ENCODE measurements around the gene ADRA2C. TPM values are rescaled to one million over a fixed set of nuclear protein-coding genes. Genes with fewer than 3 reads are reported as not detected.

The ADRA2C gene
- total RNA-seq, 1 experiment from 2014 or later: not detected

GRCh38 chr4:3812211-3812934, 46.2 kb downstream of the ADRA2C start:
- H3K9ac ChIP-seq (ENCODE audit: low read length): no peak overlapping the region
- no peaks in the 10 kb centered on the region for H3K9me2 ChIP-seq (replicated peaks; ENCODE audit: low read length)
- H4K20me1 ChIP-seq (ENCODE audit: low read length): no peaks in the 10 kb centered on the region
- H3K27ac ChIP-seq (ENCODE audit: low read length): no peak overlapping the region
- H3K4me3 ChIP-seq (ENCODE audit: low read length): no peak overlapping the region
- no peaks in the 10 kb centered on the region for H3K79me2 ChIP-seq (ENCODE audit: low read length)
- intact Hi-C loops (cut with micrococcal nuclease): no loop called here
- CTCF ChIA-PET: no interaction called here
- no peaks in the 10 kb centered on the region for H3K9me3 ChIP-seq (ENCODE audit: low read length)
- H3K27me3 ChIP-seq (ENCODE audit: low read length): peaks cover 13% of the 10 kb centered on the region
- no peak for ATAC-seq
- H3K4me1 ChIP-seq (ENCODE audit: insufficient read depth, low read length): no peaks in the 10 kb centered on the region
- no peaks in the 10 kb centered on the region for H3K36me3 ChIP-seq (ENCODE audit: low read depth, low read length)
- DNase-seq: no peak
- no peak overlapping the region for H3K4me2 ChIP-seq (ENCODE audit: low read length)
- POLR2A ChIA-PET (ENCODE audit: unreplicated experiment): no interaction called here
- TF ChIP-seq EZH2 (IDR thresholded peaks at IDR 0.05; ENCODE audit: low read length, unreplicated experiment) (no peak), EZH2phosphoT487 (IDR thresholded peaks at IDR 0.05; ENCODE audit: borderline replicate concordance, low read length) (no peak), CTCF (conservative IDR thresholded peaks at IDR 0.05; ENCODE audit: low read depth, low read length) (no peak)
- no TSS peak for BruUV-seq (replicated peaks)
- no peak overlapping the region for H2AFZ ChIP-seq (ENCODE audit: low read length)
- no peaks in the 10 kb centered on the region for H3F3A ChIP-seq (ENCODE audit: low read length, unreplicated experiment)

- CTCF ChIA-PET: no interaction called here
- no peaks in the 10 kb centered on the region for H3K4me1 ChIP-seq (ENCODE audit: insufficient read depth, low read length)
- intact Hi-C loops (cut with micrococcal nuclease): no loop called here
- H3K4me2 ChIP-seq (ENCODE audit: low read length): no peak overlapping the region
- TF ChIP-seq EZH2 (IDR thresholded peaks at IDR 0.05; ENCODE audit: low read length, unreplicated experiment): no peak
- no peak for TF ChIP-seq EZH2phosphoT487 (IDR thresholded peaks at IDR 0.05; ENCODE audit: borderline replicate concordance, low read length)
- TF ChIP-seq CTCF (conservative IDR thresholded peaks at IDR 0.05; ENCODE audit: low read depth, low read length): no peak
- H3K9ac ChIP-seq (ENCODE audit: low read length): no peak overlapping the region
- peaks cover 3% of the 10 kb centered on the region; the same call in 1 of the 2 replicates for H3K27me3 ChIP-seq (ENCODE audit: low read length)
- no peak for ATAC-seq
- no peaks in the 10 kb centered on the region for H3K36me3 ChIP-seq (ENCODE audit: low read depth, low read length)
- no peaks in the 10 kb centered on the region for H4K20me1 ChIP-seq (ENCODE audit: low read length)
- no peaks in the 10 kb centered on the region for H3K79me2 ChIP-seq (ENCODE audit: low read length)
- BruUV-seq (replicated peaks): no TSS peak
- no peak overlapping the region for H2AFZ ChIP-seq (ENCODE audit: low read length)
- H3K9me2 ChIP-seq (replicated peaks; ENCODE audit: low read length): no peaks in the 10 kb centered on the region
- no peak overlapping the region for H3K4me3 ChIP-seq (ENCODE audit: low read length)
- DNase-seq: no peak
- H3K9me3 ChIP-seq (ENCODE audit: low read length): no peaks in the 10 kb centered on the region
- H3K27ac ChIP-seq (ENCODE audit: low read length): no peak overlapping the region
- H3F3A ChIP-seq (ENCODE audit: low read length, unreplicated experiment): no peaks in the 10 kb centered on the region
- POLR2A ChIA-PET (ENCODE audit: unreplicated experiment): no interaction called here
These were observed 47.2 kb downstream of the ADRA2C start for GRCh38 chr4:3813151-3814052.
